ENCODE data around the gene CD33.

CD33 gene

GRCh38 chr19:51186323-51186722 is 38.6 kb upstream of the CD33 start:
- no peak for TF ChIP-seq CTCF (IDR thresholded peaks at IDR 0.05; ENCODE audit: low read depth, low read length, missing control alignments)
- DNase-seq (ENCODE audit: low read depth) = no peak
- H3K4me3 ChIP-seq (ENCODE audit: low read depth, low read length) = no peak overlapping the region
- in situ Hi-C loops (cut with HindIII; ENCODE audit: low sequenced_read_pairs) = no loop called here

DNA sequence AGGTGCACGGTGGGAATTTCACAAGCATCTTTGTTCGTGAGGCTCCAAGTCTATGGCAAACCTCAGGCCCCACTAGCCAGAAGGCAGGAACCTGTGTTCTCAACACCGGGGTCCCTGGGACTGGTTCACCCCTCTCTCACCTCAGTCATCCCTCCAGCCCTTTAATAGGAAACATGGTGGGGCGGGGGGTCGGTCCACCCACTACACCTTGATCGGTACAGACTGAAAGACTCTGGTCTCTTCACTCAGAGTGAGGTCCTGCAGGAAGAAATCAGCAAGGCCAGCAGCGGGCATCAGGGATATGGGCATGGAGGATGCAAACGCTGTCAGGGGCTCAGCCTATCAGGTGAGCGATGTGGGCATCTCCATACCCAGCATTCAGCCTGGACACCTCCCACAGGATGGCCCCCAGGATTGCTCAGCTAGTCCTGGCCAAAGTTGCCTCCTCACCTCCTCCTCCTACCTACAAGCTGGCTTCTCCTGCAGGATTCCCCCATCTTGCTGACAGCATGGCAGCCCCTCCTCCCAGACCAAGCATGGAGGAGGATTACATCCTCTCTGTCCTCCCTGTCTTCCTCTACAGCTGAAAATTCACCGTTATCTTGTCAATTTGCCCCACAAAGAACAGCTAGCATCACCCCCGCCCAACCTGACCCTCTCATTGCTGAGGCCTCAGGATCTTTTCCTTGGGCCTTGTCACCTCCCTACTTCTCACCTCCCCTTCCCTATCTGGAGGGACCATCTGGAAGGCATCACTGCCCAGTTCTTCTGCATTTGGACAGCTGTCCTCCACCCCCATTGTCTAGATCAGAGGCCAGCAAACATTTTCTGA is 37.3 kb upstream of the CD33 start:
- DNase-seq (ENCODE audit: low read depth) = no peak
- no peak overlapping the region for H3K4me3 ChIP-seq (ENCODE audit: low read depth, low read length)
- no peak for TF ChIP-seq CTCF (IDR thresholded peaks at IDR 0.05; ENCODE audit: low read depth, low read length, missing control alignments)
- in situ Hi-C loops (cut with HindIII; ENCODE audit: low sequenced_read_pairs) = no loop called here

GRCh38 chr19:51188227-51188559 is 36.7 kb upstream of the CD33 start:
- TF ChIP-seq CTCF (IDR thresholded peaks at IDR 0.05; ENCODE audit: low read depth, low read length, missing control alignments) = no peak
- in situ Hi-C loops (cut with HindIII; ENCODE audit: low sequenced_read_pairs) = no loop called here
- no peak for DNase-seq (ENCODE audit: low read depth)
- no peak overlapping the region for H3K4me3 ChIP-seq (ENCODE audit: low read depth, low read length)

GRCh38 chr19:51192689-51193088 is 32.2 kb upstream of the CD33 start:
- no peak overlapping the region for H3K4me3 ChIP-seq (ENCODE audit: low read depth, low read length)
- in situ Hi-C loops (cut with HindIII; ENCODE audit: low sequenced_read_pairs) = no loop called here

GRCh38 chr19:51194527-51195315 is 30.2 kb upstream of the CD33 start:
- no peak for DNase-seq (ENCODE audit: low read depth)
- in situ Hi-C loops (cut with HindIII; ENCODE audit: low sequenced_read_pairs) = no loop called here
- no peak overlapping the region for H3K4me3 ChIP-seq (ENCODE audit: low read depth, low read length)
- TF ChIP-seq CTCF (IDR thresholded peaks at IDR 0.05; ENCODE audit: low read depth, low read length, missing control alignments) = no peak

More at GRCh38 chr19:51192689-51193088, 32.2 kb upstream of the CD33 start:
- TF ChIP-seq CTCF (IDR thresholded peaks at IDR 0.05; ENCODE audit: low read depth, low read length, missing control alignments) = no peak
- DNase-seq (ENCODE audit: low read depth) = no peak

GRCh38 chr19:51195316-51195586 is 29.6 kb upstream of the CD33 start:
- no peak for TF ChIP-seq CTCF (IDR thresholded peaks at IDR 0.05; ENCODE audit: low read depth, low read length, missing control alignments)
- no peak overlapping the region for H3K4me3 ChIP-seq (ENCODE audit: low read depth, low read length)
- in situ Hi-C loops (cut with HindIII; ENCODE audit: low sequenced_read_pairs) = no loop called here
- no peak for DNase-seq (ENCODE audit: low read depth)

Measured in astrocyte of the cerebellum (primary cell).